Mammary epithelial cell (primary cell): Measurements from ENCODE around the gene PEF1.

Source experiments
- CTCF ChIP-seq, 2 donors: IDR thresholded peaks in 1 of 2; conservative IDR thresholded peaks in 1 of 2; 2 replicates each; pipeline ENCODE4 v1.5.1; 2011 to 2012; ENCODE audit warnings: inconsistent platforms in 2 of 2, low read length in 2 of 2, mild to moderate bottlenecking in 2 of 2, control low read depth in 1 of 2, low read depth in 1 of 2; ENCODE audit not compliant: insufficient read depth in 1 of 2; ENCODE audit errors: extremely low read depth in 1 of 2
- EZH2 ChIP-seq: IDR thresholded peaks from 2 replicates; pipeline ENCODE4 v1.6.1; 2012; ENCODE audit warnings: low read length, inconsistent platforms, borderline replicate concordance

GRCh38 chr1:31677401-31677800 is 32.7 kb upstream of the PEF1 start:
- no peak for TF ChIP-seq CTCF (conservative IDR thresholded peaks at IDR 0.05 in 1 of 2, IDR thresholded peaks at IDR 0.05 in 1 of 2; ENCODE audit: extremely low read depth in 1 of 2, insufficient read depth in 1 of 2, low read depth in 1 of 2, low read length in 2 of 2)
- no peak for TF ChIP-seq EZH2
